HepG2 (cell line): Measurements from ENCODE around the gene ERCC4. TPM values are rescaled to one million over a fixed set of nuclear protein-coding genes. Genes with fewer than 3 reads are reported as not detected.

Experiments
- CERS6 ChIP-seq: sonication (generic); formaldehyde crosslinking; IDR thresholded peaks from 2 replicates; pipeline ENCODE4 v1.5.0; 2020; ENCODE audit warnings: missing genetic modification reagents
- ERF ChIP-seq: IDR thresholded peaks from 2 replicates; pipeline ENCODE4 v1.6.1; 2018; ENCODE audit warnings: missing biosample characterization, missing genetic modification reagents
- FOXO4 ChIP-seq: sonication (generic); formaldehyde crosslinking; conservative IDR thresholded peaks from 2 replicates; pipeline ENCODE4 v1.8.1; 2023; ENCODE audit warnings: missing genetic modification reagents
- GMEB2 ChIP-seq: IDR thresholded peaks from 2 replicates; pipeline ENCODE4 v1.6.1; 2016; ENCODE audit warnings: missing biosample characterization, missing genetic modification reagents, low read depth
- HHEX ChIP-seq: IDR thresholded peaks from 2 replicates; pipeline ENCODE4 v1.6.1; 2016; ENCODE audit warnings: control low read depth
- JDP2 ChIP-seq: sonication (generic); formaldehyde crosslinking; IDR thresholded peaks from 2 replicates; pipeline ENCODE4 v1.8.1; 2022; ENCODE audit warnings: missing genetic modification reagents, borderline replicate concordance
- NFE2 ChIP-seq: sonication (generic); formaldehyde crosslinking; IDR thresholded peaks from 2 replicates; pipeline ENCODE4 v1.4.0; 2020; ENCODE audit warnings: missing genetic modification reagents
- REST ChIP-seq, 2 experiments: IDR thresholded peaks; 2 replicates each; pipeline ENCODE4 v1.6.1; 2011 to 2012; ENCODE audit warnings: low read length in 2 of 2, borderline replicate concordance in 1 of 2, low read depth in 1 of 2, mild to moderate bottlenecking in 1 of 2, moderate library complexity in 1 of 2
- SUZ12 ChIP-seq: fragments of 150-350 bp; IDR thresholded peaks from 2 replicates; pipeline ENCODE4 v1.6.1; 2014; ENCODE audit warnings: low read depth, low read length
- TAF15 ChIP-seq: fragments of 200-400 bp; formaldehyde crosslinking; IDR thresholded peaks from one replicate; pipeline ENCODE4 v1.6.1; 2018; ENCODE audit warnings: mild to moderate bottlenecking, low read depth, low read length; ENCODE audit not compliant: poor library complexity, severe bottlenecking
- TARDBP ChIP-seq: sonication (generic); formaldehyde crosslinking; IDR thresholded peaks from 2 replicates; pipeline ENCODE4 v1.8.0; 2022; ENCODE audit warnings: mild to moderate bottlenecking, missing genetic modification reagents
- TBX3 ChIP-seq: fragments of 450-650 bp; IDR thresholded peaks from 2 replicates; pipeline ENCODE4 v1.6.1; 2017; ENCODE audit warnings: antibody characterized with exemption, mild to moderate bottlenecking, inconsistent platforms, borderline replicate concordance
- TFDP1 ChIP-seq: IDR thresholded peaks from 2 replicates; pipeline ENCODE4 v1.6.1; 2016; ENCODE audit warnings: missing compliant biosample characterization, missing genetic modification reagents, borderline replicate concordance
- YY1 ChIP-seq: IDR thresholded peaks from 2 replicates; pipeline ENCODE4 v1.6.1; 2011; ENCODE audit warnings: low read length, low read depth, moderate library complexity, mild to moderate bottlenecking; ENCODE audit not compliant: insufficient read depth, insufficient replicate concordance
- ZNF30 ChIP-seq: sonication (generic); formaldehyde crosslinking; IDR thresholded peaks from 2 replicates; pipeline ENCODE4 v1.5.0; 2020; ENCODE audit warnings: mild to moderate bottlenecking, missing genetic modification reagents
- ZNF432 ChIP-seq: sonication (generic); formaldehyde crosslinking; IDR thresholded peaks from 2 replicates; pipeline ENCODE4 v1.5.0; 2020; ENCODE audit warnings: missing genetic modification reagents, mild to moderate bottlenecking, borderline replicate concordance
- ZNF552 ChIP-seq: sonication (generic); formaldehyde crosslinking; IDR thresholded peaks from 2 replicates; pipeline ENCODE4 v1.9.0; 2022; ENCODE audit warnings: missing genetic modification reagents, mild to moderate bottlenecking, borderline replicate concordance
- ZNF639 ChIP-seq: conservative IDR thresholded peaks from 2 replicates; pipeline ENCODE4 v1.6.1; 2018; ENCODE audit warnings: missing genetic modification reagents
- ZNF784 ChIP-seq: sonication (generic); formaldehyde crosslinking; IDR thresholded peaks from 2 replicates; pipeline ENCODE4 v1.5.1; 2020; ENCODE audit warnings: missing genetic modification reagents, mild to moderate bottlenecking, borderline replicate concordance
- polyA plus RNA-seq, 8 experiments: library from polyadenylated mRNA; depleted of rRNA in 3 of 8; stranded (reverse) in 7 of 8; unstranded in 1 of 8; fragments of >200 nt; fragmentation: Illumina TruSeq in 4 of 8; extraction: Trizol in 4 of 8; gene quantifications; 2 replicates each; pipeline versions ENCODE4 v1.2.1 to v1.2.3, GENCODE V29; 2011 to 2016; ENCODE audit warnings: low read depth in 4 of 8, missing spikeins in 1 of 8, mixed read lengths in 1 of 8; ENCODE audit not compliant: insufficient read depth in 1 of 8
- total RNA-seq, 5 experiments: library from RNA; depleted of rRNA; stranded (reverse); fragments of >200 nt; fragmentation: Illumina TruSeq; extraction: Trizol; gene quantifications; 2 replicates each; pipeline ENCODE4 v1.2.3, GENCODE V29; 2016; ENCODE audit warnings: low read depth in 1 of 5

Gene ERCC4
- total and polyA plus RNA-seq, 2 of the 13 experiments (the other 11 are each of a cell fraction or from before 2014, with no cell fraction given) = 5.4 to 15.2 TPM

- no peak for TF ChIP-seq REST (IDR thresholded peaks at IDR 0.05; ENCODE audit: borderline replicate concordance in 1 of 2, low read depth in 1 of 2, low read length in 2 of 2)
- TF ChIP-seq ZNF30 (CRISPR knock-in tag) = no peak
- TF ChIP-seq HHEX (CRISPR knock-in tag) = no peak
- no peak for TF ChIP-seq TBX3
- no peak for TF ChIP-seq CERS6
- no peak for TF ChIP-seq FOXO4 (CRISPR knock-in tag)
- TF ChIP-seq YY1 = no peak
- TF ChIP-seq JDP2 = no peak
- TF ChIP-seq ZNF639 (CRISPR knock-in tag) = no peak
- TF ChIP-seq TFDP1 = no peak
- no peak for TF ChIP-seq SUZ12
- TF ChIP-seq ZNF552 (CRISPR knock-in tag) = no peak
- TF ChIP-seq ERF = 0 out of 2 replicates have a peak, but pooled peaks have one; percentile 30
- TF ChIP-seq TAF15 = no peak
- peak; percentile 63; the same call in 1 of the 2 replicates for TF ChIP-seq TARDBP (CRISPR knock-in tag)
- TF ChIP-seq ZNF432 (CRISPR knock-in tag) = no peak
- no peak for TF ChIP-seq NFE2 (CRISPR knock-in tag)
- TF ChIP-seq ZNF784 (CRISPR knock-in tag) = no peak; the same call in 1 of the 2 replicates
- no peak for TF ChIP-seq GMEB2 (CRISPR knock-in tag)
Measured at GRCh38 chr16:13995194-13995593, 75.2 kb downstream of the ERCC4 start (continued).
